GM21576 (cell line): Measurements from ENCODE around the gene ARAP2.
A peak's percentile ranks its signal among the peaks of the same experiment; 100 is the strongest.

Experiments
- ATAC-seq: cut with Tn5 transposase; IDR thresholded peaks from one replicate; pipeline ENCODE4 v1.9.1; 2021; ENCODE audit warnings: mild to moderate bottlenecking, moderate library complexity; ENCODE audit not compliant: unreplicated experiment

Gene ARAP2

GRCh38 chr4:36244257-36245082 is at the start of gene ARAP2:
ARAP2 (minus strand) TSS chr4:36244514; CDS start chr4:36229486, 15,028 bp downstream.
- ATAC-seq, result peak; percentile 53

- ATAC-seq, result no peak
These were observed 48.4 kb upstream of the ARAP2 start for GRCh38 chr4:36292556-36293188.

- ATAC-seq, result no peak
These were observed 46.3 kb upstream of the ARAP2 start for GRCh38 chr4:36290641-36291040.

GRCh38 chr4:36288731-36289426 is 44.6 kb upstream of the ARAP2 start:
- ATAC-seq, result no peak

GRCh38 chr4:36286481-36286871 is 42.2 kb upstream of the ARAP2 start:
- peak; percentile 16 for ATAC-seq

- ATAC-seq, result peak; percentile 99
These were observed 41.6 kb upstream of the ARAP2 start for GRCh38 chr4:36285784-36286480.

GRCh38 chr4:36283912-36284465 is 39.7 kb upstream of the ARAP2 start:
- ATAC-seq, result no peak

GRCh38 chr4:36282503-36283030 is 38.3 kb upstream of the ARAP2 start:
- no peak for ATAC-seq

- no peak for ATAC-seq
These were observed 37.2 kb upstream of the ARAP2 start, which contains the start of gene DTHD1 for GRCh38 chr4:36281384-36282106. DTHD1 (plus strand) TSS chr4:36281616; CDS start chr4:36281759, 143 bp downstream.

GRCh38 chr4:36280555-36280954 is 36.2 kb upstream of the ARAP2 start:
- ATAC-seq, result no peak

GRCh38 chr4:36278789-36279188 is 34.5 kb upstream of the ARAP2 start:
- no peak for ATAC-seq

- ATAC-seq, result no peak
These were observed 33.2 kb upstream of the ARAP2 start for GRCh38 chr4:36277533-36277932.

- ATAC-seq, result no peak
These were observed 29.8 kb upstream of the ARAP2 start for GRCh38 chr4:36274158-36274557.

GRCh38 chr4:36273276-36273675 is 29.0 kb upstream of the ARAP2 start:
- no peak for ATAC-seq

- no peak for ATAC-seq
These were observed 25.3 kb upstream of the ARAP2 start for GRCh38 chr4:36269533-36270173.

- ATAC-seq, result no peak
These were observed 24.8 kb upstream of the ARAP2 start for GRCh38 chr4:36269101-36269500.

GRCh38 chr4:36267486-36268268 is 23.4 kb upstream of the ARAP2 start:
- ATAC-seq, result no peak

GRCh38 chr4:36264207-36264826 is 20.0 kb upstream of the ARAP2 start:
- no peak for ATAC-seq
